NCI-H460 (cell line): ENCODE measurements around the gene EMP2. TPM values are rescaled to one million over a fixed set of nuclear protein-coding genes. Genes with fewer than 3 reads are reported as not detected.
"Not testable (repeated sequence)": the region's sequence is repeated elsewhere in the genome, so short reads cannot be mapped to it uniquely, and the experiment has no call there.

ENCODE experiments used
- DNase-seq: peaks from one replicate; pipeline ENCODE4 v3.0.0-alpha.2; 2016; ENCODE audit warnings: low read depth; ENCODE audit errors: extremely low read depth
- total RNA-seq: library from RNA; depleted of rRNA; stranded (reverse); fragments of >200 nt; shearing (Covaris generic); gene quantifications from 2 replicates; pipeline ENCODE4 v1.2.3, GENCODE V29; 2014

EMP2 gene
- total RNA-seq, 1 experiment from 2014 or later, result 14.6 TPM

GRCh38 chr16:10580883-10581247, 467 bp upstream of the EMP2 start:
- no peak for DNase-seq

GRCh38 chr16:10579575-10579964, 828 bp downstream of the EMP2 start:
- DNase-seq, result no peak

GRCh38 chr16:10578474-10579316, 1.7 kb downstream of the EMP2 start:
- no peak for DNase-seq

GRCh38 chr16:10577305-10578202, 2.8 kb downstream of the EMP2 start:
- no peak for DNase-seq

- DNase-seq, result no peak
These were observed 3.8 kb downstream of the EMP2 start for GRCh38 chr16:10576390-10577304.

GRCh38 chr16:10575506-10576130, 4.8 kb downstream of the EMP2 start:
- no peak for DNase-seq

GRCh38 chr16:10572611-10573010, 7.8 kb downstream of the EMP2 start:
- no peak for DNase-seq

GRCh38 chr16:10571354-10571753, 9.0 kb downstream of the EMP2 start:
- DNase-seq, result no peak

- DNase-seq, result no peak
These were observed 10.8 kb downstream of the EMP2 start for GRCh38 chr16:10569621-10570020.

GRCh38 chr16:10566613-10567012, 13.8 kb downstream of the EMP2 start:
- no peak for DNase-seq

- no peak for DNase-seq
These were observed 15.2 kb downstream of the EMP2 start for GRCh38 chr16:10565167-10565566.

- DNase-seq, result no peak
These were observed 15.8 kb downstream of the EMP2 start for GRCh38 chr16:10564591-10564990.

GRCh38 chr16:10562361-10562899, 18.0 kb downstream of the EMP2 start:
- DNase-seq, result no peak

- no peak for DNase-seq
These were observed 19.0 kb downstream of the EMP2 start for GRCh38 chr16:10561425-10561824.

GRCh38 chr16:10561001-10561400, 19.4 kb downstream of the EMP2 start:
- no peak for DNase-seq

- DNase-seq, result not testable (repeated sequence)
These were observed 20.6 kb downstream of the EMP2 start for GRCh38 chr16:10559792-10560191.

GRCh38 chr16:10558746-10559641, 21.4 kb downstream of the EMP2 start:
- DNase-seq, result no peak

GRCh38 chr16:10558305-10558704, 22.1 kb downstream of the EMP2 start:
- DNase-seq, result no peak

GRCh38 chr16:10557750-10558149, 22.6 kb downstream of the EMP2 start:
- DNase-seq, result no peak
